Activated CD8-positive, alpha-beta memory T cell treated with anti-CD3 and anti-CD28 coated beads, Interleukin-2, amount 50 U/mL, for 24 hours (primary cell): ENCODE data around the gene RAB27A.
"Not testable (repeated sequence)": the region's sequence is repeated elsewhere in the genome, so short reads cannot be mapped to it uniquely, and the experiment has no call there.

Experiments used
- DNase-seq: peaks from one replicate; pipeline ENCODE4 v3.0.0-alpha.2; 2020; ENCODE audit errors: extremely low read depth

The RAB27A gene

GRCh38 chr15:55250392-55250791 is 39.2 kb downstream of the RAB27A start:
- no peak for DNase-seq

- DNase-seq, result not testable (repeated sequence)
Measured at GRCh38 chr15:55249885-55250284, 39.7 kb downstream of the RAB27A start.

- no peak for DNase-seq
Measured at GRCh38 chr15:55248895-55249294, 40.7 kb downstream of the RAB27A start.

GRCh38 chr15:55247766-55248427 is 41.7 kb downstream of the RAB27A start:
- DNase-seq, result no peak

GRCh38 chr15:55247311-55247710 is 42.3 kb downstream of the RAB27A start:
- DNase-seq, result no peak

GRCh38 chr15:55246567-55246966 is 43.0 kb downstream of the RAB27A start:
- no peak for DNase-seq

- no peak for DNase-seq
Measured at GRCh38 chr15:55245059-55245458, 44.6 kb downstream of the RAB27A start.

- no peak for DNase-seq
Measured at GRCh38 chr15:55241891-55242290, 47.7 kb downstream of the RAB27A start.

- DNase-seq, result no peak
Measured at GRCh38 chr15:55241186-55241585, 48.4 kb downstream of the RAB27A start.

GRCh38 chr15:55240125-55240760 is 49.4 kb downstream of the RAB27A start:
- no peak for DNase-seq

- no peak for DNase-seq
Measured at GRCh38 chr15:55239440-55240124, 50.0 kb downstream of the RAB27A start.

GRCh38 chr15:55238877-55239276 is 50.7 kb downstream of the RAB27A start:
- DNase-seq, result no peak

- no peak for DNase-seq
Measured at GRCh38 chr15:55237219-55238130, 52.1 kb downstream of the RAB27A start.

- DNase-seq, result no peak
Measured at GRCh38 chr15:55235546-55236036, 54.0 kb downstream of the RAB27A start.

- DNase-seq, result no peak
Measured at GRCh38 chr15:55234800-55235104, 54.9 kb downstream of the RAB27A start.

GRCh38 chr15:55234104-55234799 is 55.4 kb downstream of the RAB27A start:
- DNase-seq, result no peak

- no peak for DNase-seq
Measured at GRCh38 chr15:55231455-55231854, 58.2 kb downstream of the RAB27A start.

- DNase-seq, result no peak
Measured at GRCh38 chr15:55230953-55231352, 58.7 kb downstream of the RAB27A start.

- no peak for DNase-seq
Measured at GRCh38 chr15:55230051-55230670, 59.5 kb downstream of the RAB27A start.

- DNase-seq, result no peak
Measured at GRCh38 chr15:55226127-55226526, 63.5 kb downstream of the RAB27A start.

GRCh38 chr15:55224892-55225291 is 64.7 kb downstream of the RAB27A start:
- no peak for DNase-seq
